ENCODE measurements around the gene TYRO3. TPM values are rescaled to one million over a fixed set of nuclear protein-coding genes. Genes with fewer than 3 reads are reported as not detected.
A peak's percentile ranks its signal among the peaks of the same experiment; 100 is the strongest.

TYRO3 gene
- total RNA-seq, 1 donor from 2014 or later, result 106 TPM

GRCh38 chr15:41564286-41564959 lies 5.4 kb downstream of the TYRO3 start:
- Mint-ChIP-seq H3K36me3 (ENCODE audit: insufficient read depth) (peaks cover 8% of the 10 kb centered on the region), H3K27me3 (no peaks in the 10 kb centered on the region), H3K4me1 (ENCODE audit: low read depth) (peaks cover 79% of the 10 kb centered on the region), H3K9me3 (ENCODE audit: low read depth) (no peaks in the 10 kb centered on the region), H3K4me3 (ENCODE audit: low read depth) (no peak overlapping the region), H3K27ac (peak overlapping the region; percentile 73)
- no peak for DNase-seq (ENCODE audit: low spot score, unreplicated experiment)
- TF ChIP-seq CTCF (IDR thresholded peaks at IDR 0.05; ENCODE audit: unreplicated experiment), result no peak

DNA sequence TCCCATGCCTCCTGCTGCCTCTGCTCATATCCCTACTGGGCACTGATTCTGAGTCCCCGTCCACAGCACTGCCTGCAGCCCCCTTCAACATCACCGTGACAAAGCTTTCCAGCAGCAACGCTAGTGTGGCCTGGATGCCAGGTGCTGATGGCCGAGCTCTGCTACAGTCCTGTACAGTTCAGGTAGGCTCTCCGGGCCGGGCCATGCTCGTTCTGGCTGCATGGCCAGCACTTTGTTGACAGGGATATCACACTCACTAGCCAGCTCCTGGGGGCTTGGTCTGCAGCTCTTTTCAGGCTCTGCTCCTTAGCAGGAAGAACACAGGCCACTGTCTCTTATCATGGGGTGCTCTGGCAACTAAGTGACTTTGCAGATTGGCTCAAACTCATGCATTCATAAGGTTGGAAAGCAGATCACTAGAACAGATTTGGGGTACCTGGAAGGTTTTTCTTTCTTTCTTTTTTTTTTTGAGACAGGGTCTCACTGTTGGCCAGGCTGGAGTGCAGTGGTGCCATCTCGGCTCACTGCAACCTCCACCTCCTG lies 6.0 kb downstream of the TYRO3 start:
- no peak for DNase-seq (ENCODE audit: low spot score, unreplicated experiment)
- peak overlapping the region; percentile 73 for H3K27ac Mint-ChIP-seq
- H3K4me1 Mint-ChIP-seq (ENCODE audit: low read depth), result peaks cover 78% of the 10 kb centered on the region
- no peak for TF ChIP-seq CTCF (IDR thresholded peaks at IDR 0.05; ENCODE audit: unreplicated experiment)
- H3K9me3 Mint-ChIP-seq (ENCODE audit: low read depth), result no peaks in the 10 kb centered on the region
- H3K27me3 Mint-ChIP-seq, result no peaks in the 10 kb centered on the region
- H3K4me3 Mint-ChIP-seq (ENCODE audit: low read depth), result peak overlapping the region; percentile 21
- H3K36me3 Mint-ChIP-seq (ENCODE audit: insufficient read depth), result peaks cover 10% of the 10 kb centered on the region

GRCh38 chr15:41565702-41566101 lies 6.7 kb downstream of the TYRO3 start:
- no peak for TF ChIP-seq CTCF (IDR thresholded peaks at IDR 0.05; ENCODE audit: unreplicated experiment)
- Mint-ChIP-seq H3K36me3 (ENCODE audit: insufficient read depth) (peaks cover 12% of the 10 kb centered on the region), H3K4me1 (ENCODE audit: low read depth) (peaks cover 73% of the 10 kb centered on the region), H3K27ac (peak overlapping the region; percentile 62), H3K4me3 (ENCODE audit: low read depth) (no peak overlapping the region), H3K27me3 (no peaks in the 10 kb centered on the region), H3K9me3 (ENCODE audit: low read depth) (no peaks in the 10 kb centered on the region)
- DNase-seq (ENCODE audit: low spot score, unreplicated experiment), result no peak

DNA sequence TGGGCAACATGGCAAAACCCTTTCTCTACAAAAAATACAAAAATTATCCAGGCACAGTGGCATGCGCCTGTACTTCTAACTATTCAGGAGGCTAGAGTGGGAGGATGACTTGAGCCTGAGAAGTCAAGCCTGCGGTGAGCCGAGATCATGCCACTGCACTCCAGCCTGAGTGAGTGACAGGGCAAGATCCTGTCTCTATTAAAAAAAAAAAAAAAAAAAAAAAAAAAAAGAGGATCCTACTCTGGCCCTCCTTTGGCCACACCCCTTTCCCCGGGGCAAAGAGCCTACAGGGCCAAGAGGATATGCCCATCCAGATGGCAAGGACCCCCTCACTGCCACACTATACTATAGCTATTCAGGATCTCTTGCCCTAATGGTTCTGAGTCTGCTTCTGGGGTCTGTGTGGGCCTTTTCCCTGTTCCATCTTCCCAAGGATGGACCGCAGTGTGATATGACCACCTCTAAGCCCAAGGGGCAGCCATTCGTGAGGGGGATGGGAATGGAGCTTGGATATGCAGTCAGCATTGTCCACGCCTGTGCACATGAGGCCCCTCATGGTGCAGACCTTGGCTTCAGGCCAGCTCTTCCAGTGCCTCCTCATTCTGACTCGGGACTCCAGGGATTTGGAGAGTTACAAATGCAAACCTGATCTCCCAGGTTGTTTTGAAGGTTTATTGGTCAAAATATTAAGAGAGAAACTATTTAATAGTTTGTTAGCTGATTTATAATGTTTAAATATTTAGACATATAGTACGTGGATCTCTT lies 7.3 kb downstream of the TYRO3 start:
- TF ChIP-seq CTCF (IDR thresholded peaks at IDR 0.05; ENCODE audit: unreplicated experiment), result no peak
- no peak for DNase-seq (ENCODE audit: low spot score, unreplicated experiment)
- H3K4me1 Mint-ChIP-seq (ENCODE audit: low read depth), result peaks cover 71% of the 10 kb centered on the region
- peaks cover 14% of the 10 kb centered on the region for H3K36me3 Mint-ChIP-seq (ENCODE audit: insufficient read depth)
- H3K9me3 Mint-ChIP-seq (ENCODE audit: low read depth), result no peaks in the 10 kb centered on the region
- H3K27me3 Mint-ChIP-seq, result no peaks in the 10 kb centered on the region
- peak overlapping the region; percentile 89 for H3K27ac Mint-ChIP-seq
- no peak overlapping the region for H3K4me3 Mint-ChIP-seq (ENCODE audit: low read depth)

DNA sequence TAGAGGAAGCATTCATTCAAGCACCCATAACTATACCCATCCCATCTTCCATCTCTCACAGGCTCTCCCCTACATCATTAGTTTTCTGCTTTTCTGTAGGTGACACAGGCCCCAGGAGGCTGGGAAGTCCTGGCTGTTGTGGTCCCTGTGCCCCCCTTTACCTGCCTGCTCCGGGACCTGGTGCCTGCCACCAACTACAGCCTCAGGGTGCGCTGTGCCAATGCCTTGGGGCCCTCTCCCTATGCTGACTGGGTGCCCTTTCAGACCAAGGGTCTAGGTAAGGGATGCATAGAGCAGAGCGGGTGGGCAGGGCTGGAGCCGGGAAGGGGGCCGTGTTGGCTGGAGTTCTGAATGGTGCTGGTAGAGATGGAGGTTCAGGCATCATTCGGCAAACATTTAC lies 8.2 kb downstream of the TYRO3 start:
- DNase-seq (ENCODE audit: low spot score, unreplicated experiment), result no peak
- peaks cover 17% of the 10 kb centered on the region for H3K36me3 Mint-ChIP-seq (ENCODE audit: insufficient read depth)

More for the DNA sequence above, 8.2 kb downstream of the TYRO3 start:
- H3K4me3 Mint-ChIP-seq (ENCODE audit: low read depth), result no peak overlapping the region
- peaks cover 62% of the 10 kb centered on the region for H3K4me1 Mint-ChIP-seq (ENCODE audit: low read depth)
- peak overlapping the region; percentile 98 for H3K27ac Mint-ChIP-seq
- H3K27me3 Mint-ChIP-seq, result no peaks in the 10 kb centered on the region
- no peak for TF ChIP-seq CTCF (IDR thresholded peaks at IDR 0.05; ENCODE audit: unreplicated experiment)
- no peaks in the 10 kb centered on the region for H3K9me3 Mint-ChIP-seq (ENCODE audit: low read depth)
